Glutamatergic neuron (in vitro differentiated cells): Measurements from ENCODE around the gene GSG1L. TPM values are rescaled to one million over a fixed set of nuclear protein-coding genes. Genes with fewer than 3 reads are reported as not detected.

Experiments used
- DNase-seq: peaks from one replicate; pipeline ENCODE4 v3.0.0; 2022
- H3K27ac Mint-ChIP-seq: one replicate; pipeline ENCODE4 v1.8.0; 2020; ENCODE audit warnings: mild to moderate bottlenecking, mixed read lengths, inconsistent platforms; ENCODE audit not compliant: unreplicated experiment
- H3K27me3 Mint-ChIP-seq: one replicate; pipeline ENCODE4 v1.8.0; 2020; ENCODE audit warnings: mild to moderate bottlenecking, moderate library complexity, mixed read lengths, inconsistent platforms; ENCODE audit not compliant: unreplicated experiment
- H3K36me3 Mint-ChIP-seq: one replicate; pipeline ENCODE4 v1.8.0; 2020; ENCODE audit warnings: mild to moderate bottlenecking, mixed read lengths, inconsistent platforms; ENCODE audit not compliant: unreplicated experiment
- H3K4me1 Mint-ChIP-seq: one replicate; pipeline ENCODE4 v1.8.0; 2020; ENCODE audit warnings: mild to moderate bottlenecking, low read depth, mixed read lengths, inconsistent platforms; ENCODE audit not compliant: unreplicated experiment
- H3K4me3 Mint-ChIP-seq: one replicate; pipeline ENCODE4 v1.8.0; 2020; ENCODE audit warnings: mild to moderate bottlenecking, mixed read lengths, inconsistent platforms; ENCODE audit not compliant: unreplicated experiment
- H3K9me3 Mint-ChIP-seq: one replicate; pipeline ENCODE4 v1.8.0; 2020; ENCODE audit warnings: mild to moderate bottlenecking, moderate library complexity, mixed read lengths, inconsistent platforms; ENCODE audit not compliant: unreplicated experiment
- total RNA-seq: library from RNA; stranded (reverse); fragmentation: NEBNext Ultra II Directional; extraction: Animal tissue kit (Norgen Biotek cat#: 25700); gene quantifications from one replicate; pipeline ENCODE4 v1.2.1, GENCODE V29; 2021; ENCODE audit not compliant: unreplicated experiment
- TF ChIP-seq, protein P1 (sequence below): fragments of 200-600 bp; sonication (generic); IDR thresholded peaks from one replicate; pipeline ENCODE4 v1.5.0; 2021; ENCODE audit not compliant: partially characterized antibody, unreplicated experiment

Gene GSG1L
- total RNA-seq, 1 donor from 2014 or later, result 0.91 TPM

- H3K4me3 Mint-ChIP-seq, result no peak overlapping the region
- H3K27ac Mint-ChIP-seq, result no peak overlapping the region
- H3K9me3 Mint-ChIP-seq, result peaks cover 2% of the 10 kb centered on the region
- H3K27me3 Mint-ChIP-seq, result peaks cover 8% of the 10 kb centered on the region
- no peak for DNase-seq
- H3K36me3 Mint-ChIP-seq, result peaks cover 16% of the 10 kb centered on the region
- TF ChIP-seq, protein P1, sequence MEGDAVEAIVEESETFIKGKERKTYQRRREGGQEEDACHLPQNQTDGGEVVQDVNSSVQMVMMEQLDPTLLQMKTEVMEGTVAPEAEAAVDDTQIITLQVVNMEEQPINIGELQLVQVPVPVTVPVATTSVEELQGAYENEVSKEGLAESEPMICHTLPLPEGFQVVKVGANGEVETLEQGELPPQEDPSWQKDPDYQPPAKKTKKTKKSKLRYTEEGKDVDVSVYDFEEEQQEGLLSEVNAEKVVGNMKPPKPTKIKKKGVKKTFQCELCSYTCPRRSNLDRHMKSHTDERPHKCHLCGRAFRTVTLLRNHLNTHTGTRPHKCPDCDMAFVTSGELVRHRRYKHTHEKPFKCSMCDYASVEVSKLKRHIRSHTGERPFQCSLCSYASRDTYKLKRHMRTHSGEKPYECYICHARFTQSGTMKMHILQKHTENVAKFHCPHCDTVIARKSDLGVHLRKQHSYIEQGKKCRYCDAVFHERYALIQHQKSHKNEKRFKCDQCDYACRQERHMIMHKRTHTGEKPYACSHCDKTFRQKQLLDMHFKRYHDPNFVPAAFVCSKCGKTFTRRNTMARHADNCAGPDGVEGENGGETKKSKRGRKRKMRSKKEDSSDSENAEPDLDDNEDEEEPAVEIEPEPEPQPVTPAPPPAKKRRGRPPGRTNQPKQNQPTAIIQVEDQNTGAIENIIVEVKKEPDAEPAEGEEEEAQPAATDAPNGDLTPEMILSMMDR, result no peak
- no peaks in the 10 kb centered on the region for H3K4me1 Mint-ChIP-seq
These were observed 102.3 kb downstream of the GSG1L start for GRCh38 chr16:27961296-27961620.

DNA sequence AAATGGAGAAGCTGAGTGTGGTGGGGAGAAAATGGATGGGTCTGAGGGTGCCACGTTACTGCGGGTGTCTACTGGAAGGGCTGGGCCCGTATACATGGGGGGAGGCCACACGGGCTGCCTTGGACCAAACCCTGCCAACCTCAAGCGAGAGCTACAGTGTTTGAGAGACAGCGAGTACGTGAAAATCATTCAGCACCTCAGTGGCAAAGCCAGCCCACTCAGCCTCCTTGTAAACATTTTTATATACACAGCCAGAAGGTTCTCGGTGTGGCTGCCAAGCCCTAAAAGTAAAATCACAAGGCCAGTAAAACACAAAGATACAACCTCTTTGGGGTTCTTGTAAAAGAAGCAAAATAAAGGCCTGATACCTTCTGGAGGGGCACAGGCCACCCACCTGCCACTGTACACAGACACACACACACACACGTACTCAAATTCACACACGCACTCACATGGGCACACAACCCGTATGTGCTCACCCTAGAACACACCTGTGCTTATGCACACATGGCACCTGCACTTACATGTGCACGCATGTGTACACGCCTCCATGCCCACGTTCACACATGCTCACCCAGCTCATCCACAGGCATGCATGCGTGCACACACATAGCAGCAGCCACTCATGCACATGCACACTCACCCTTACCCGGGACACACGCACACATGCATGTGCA, 102.8 kb downstream of the GSG1L start:
- TF ChIP-seq, protein P1, result no peak
- no peak overlapping the region for H3K4me3 Mint-ChIP-seq
- no peak for DNase-seq

DNA sequence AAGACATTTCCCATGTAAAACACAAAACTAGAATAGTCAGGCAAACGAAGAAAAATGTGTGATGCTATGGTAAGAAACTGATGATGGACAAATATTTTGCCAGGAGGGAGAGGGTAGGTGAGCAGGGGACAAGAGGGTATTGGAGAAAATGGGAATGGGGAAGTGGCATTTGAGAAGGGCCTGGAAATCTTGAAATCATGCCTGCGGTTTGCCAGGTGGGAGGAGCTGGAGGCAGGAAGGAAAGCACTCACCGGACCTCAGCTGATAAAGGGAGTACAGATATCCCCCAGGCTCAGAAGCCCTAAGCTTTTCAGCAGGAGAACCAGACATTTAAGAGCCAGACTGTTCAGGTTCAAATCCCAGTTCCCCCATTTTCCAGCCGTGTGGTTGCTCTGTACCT, 103.6 kb downstream of the GSG1L start:
- Mint-ChIP-seq H3K36me3 (peaks cover 26% of the 10 kb centered on the region), H3K27me3 (peaks cover 6% of the 10 kb centered on the region), H3K4me1 (no peaks in the 10 kb centered on the region), H3K27ac (no peak overlapping the region), H3K9me3 (peaks cover 4% of the 10 kb centered on the region), H3K4me3 (no peak overlapping the region)
- no peak for DNase-seq
- TF ChIP-seq, protein P1, result no peak

More for the DNA sequence above, 102.8 kb downstream of the GSG1L start:
- no peaks in the 10 kb centered on the region for H3K4me1 Mint-ChIP-seq
- H3K27me3 Mint-ChIP-seq, result peaks cover 4% of the 10 kb centered on the region
- peaks cover 2% of the 10 kb centered on the region for H3K9me3 Mint-ChIP-seq
- peaks cover 18% of the 10 kb centered on the region for H3K36me3 Mint-ChIP-seq
- H3K27ac Mint-ChIP-seq, result no peak overlapping the region

GRCh38 chr16:27954191-27954590, 109.3 kb downstream of the GSG1L start:
- TF ChIP-seq, protein P1, result no peak
- no peak overlapping the region for H3K4me3 Mint-ChIP-seq
- DNase-seq, result no peak
- H3K9me3 Mint-ChIP-seq, result peaks cover 7% of the 10 kb centered on the region
- H3K27ac Mint-ChIP-seq, result no peak overlapping the region
- peaks cover 15% of the 10 kb centered on the region for H3K27me3 Mint-ChIP-seq
- H3K36me3 Mint-ChIP-seq, result peaks cover 24% of the 10 kb centered on the region
- H3K4me1 Mint-ChIP-seq, result peaks cover 21% of the 10 kb centered on the region

DNA sequence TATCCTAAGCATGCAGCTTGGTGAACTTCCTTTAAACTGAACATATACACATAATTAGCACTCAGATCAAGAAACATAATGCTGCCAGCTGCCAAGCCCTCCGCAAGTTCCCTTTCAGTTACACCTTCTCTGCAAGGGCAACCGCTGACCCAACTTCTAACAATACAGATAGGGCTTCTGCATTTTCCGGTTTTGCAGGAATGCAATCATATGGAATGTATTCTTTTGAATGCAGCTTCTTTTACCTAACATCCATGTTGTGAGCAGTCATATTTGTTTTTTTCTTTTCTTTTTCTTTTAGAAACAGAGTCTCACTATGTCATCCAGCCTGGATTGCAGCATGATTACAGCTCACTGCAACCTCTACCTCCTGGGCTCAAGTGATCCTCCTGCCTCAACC, 110.7 kb downstream of the GSG1L start:
- peaks cover 24% of the 10 kb centered on the region for H3K36me3 Mint-ChIP-seq
- TF ChIP-seq, protein P1, result no peak
- peaks cover 15% of the 10 kb centered on the region for H3K27me3 Mint-ChIP-seq
- H3K27ac Mint-ChIP-seq, result no peak overlapping the region
- H3K9me3 Mint-ChIP-seq, result peaks cover 7% of the 10 kb centered on the region
- no peak for DNase-seq
- peaks cover 21% of the 10 kb centered on the region for H3K4me1 Mint-ChIP-seq
- no peak overlapping the region for H3K4me3 Mint-ChIP-seq
